ENCODE data around the gene CBX7. TPM values are rescaled to one million over a fixed set of nuclear protein-coding genes. Genes with fewer than 3 reads are reported as not detected.

CBX7 gene
- polyA plus RNA-seq, 10 donors, result 2.7 to 4.9 (median 3.6) TPM

- DNase-seq, result no peak
Measured at GRCh38 chr22:39125622-39126021, 26.9 kb downstream of the CBX7 start.

GRCh38 chr22:39123751-39124581 lies 28.5 kb downstream of the CBX7 start:
- DNase-seq, result no peak

DNA sequence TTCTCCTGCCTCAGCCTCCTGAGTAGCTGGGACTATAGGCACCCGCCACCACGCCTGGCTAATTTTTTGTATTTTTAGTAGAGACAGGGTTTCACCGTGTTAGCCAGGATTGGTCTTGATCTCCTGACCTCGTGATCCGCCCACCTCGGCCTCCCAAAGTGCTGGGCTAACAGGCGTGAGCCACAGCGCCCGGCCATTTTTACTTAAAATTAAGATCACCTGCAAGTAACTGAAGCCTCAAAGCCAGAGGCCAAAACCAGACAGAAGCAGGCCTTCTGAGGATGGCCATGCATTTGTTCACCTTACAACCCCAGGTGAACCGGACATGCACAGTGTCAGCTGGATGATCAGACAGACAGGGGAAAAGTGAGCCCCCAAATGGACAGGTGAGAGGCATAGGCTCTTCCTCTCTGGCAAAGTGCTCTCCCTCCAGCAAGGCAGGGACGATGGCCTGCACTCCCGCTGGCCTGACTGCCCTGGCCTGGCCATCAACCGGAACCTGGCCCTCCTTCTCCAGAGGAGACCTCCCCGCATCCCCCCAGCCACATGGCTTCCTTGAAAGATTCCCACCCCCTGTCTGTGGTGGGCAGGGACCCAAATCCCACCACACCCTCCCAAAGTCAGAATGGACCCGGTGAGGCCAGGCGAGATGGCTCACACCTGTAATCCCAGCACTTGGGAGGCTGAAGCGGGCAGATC lies 29.6 kb downstream of the CBX7 start:
- DNase-seq, result no peak

DNA sequence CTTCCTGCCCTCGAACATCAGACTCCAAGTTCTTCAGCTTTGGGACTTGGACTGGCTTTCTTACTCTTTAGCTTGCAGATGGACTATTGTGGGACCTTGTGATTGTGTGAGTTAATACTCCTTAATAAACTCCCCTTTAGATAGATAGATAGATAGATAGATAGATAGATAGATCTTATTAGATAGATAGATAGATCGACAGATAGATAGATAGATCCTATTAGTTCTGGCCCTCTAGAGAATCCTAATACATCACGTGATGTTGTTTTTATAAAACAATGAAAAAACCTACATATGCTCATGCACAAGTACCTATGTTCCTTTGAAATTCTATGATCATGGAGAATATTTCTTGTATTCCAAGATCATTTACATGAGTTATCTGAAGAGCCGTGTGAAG lies 31.5 kb downstream of the CBX7 start:
- no peak for DNase-seq

DNA sequence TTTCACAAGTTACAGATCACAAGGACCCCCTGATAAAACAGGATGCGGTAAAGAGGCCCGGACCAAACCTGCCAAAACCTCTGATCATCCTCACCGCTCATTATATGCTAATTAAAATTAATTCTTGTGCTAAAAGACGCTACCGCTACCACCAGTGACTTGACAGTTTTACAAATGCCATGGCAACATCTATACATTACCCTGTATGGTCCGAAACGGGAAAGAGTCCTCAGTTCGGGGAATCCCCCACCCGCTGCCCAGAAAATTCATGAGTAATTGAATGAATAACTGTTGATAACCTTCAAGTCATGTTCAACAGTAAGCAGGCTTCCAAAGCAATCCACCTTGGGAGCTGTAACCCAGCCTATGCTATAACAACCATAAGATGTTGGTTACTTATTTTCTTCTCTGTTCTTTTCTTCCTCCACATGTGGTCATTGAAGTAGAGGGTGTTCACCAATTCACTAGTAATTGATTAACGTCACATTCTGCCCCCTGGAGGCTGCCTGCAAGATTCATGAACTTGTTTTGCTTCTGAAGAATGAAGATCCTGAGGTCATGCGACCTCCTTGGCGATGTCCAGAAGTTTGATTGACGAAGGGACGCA lies 34.8 kb downstream of the CBX7 start:
- DNase-seq, result peak in 2 of 3 donors; percentile 30 to 54

DNA sequence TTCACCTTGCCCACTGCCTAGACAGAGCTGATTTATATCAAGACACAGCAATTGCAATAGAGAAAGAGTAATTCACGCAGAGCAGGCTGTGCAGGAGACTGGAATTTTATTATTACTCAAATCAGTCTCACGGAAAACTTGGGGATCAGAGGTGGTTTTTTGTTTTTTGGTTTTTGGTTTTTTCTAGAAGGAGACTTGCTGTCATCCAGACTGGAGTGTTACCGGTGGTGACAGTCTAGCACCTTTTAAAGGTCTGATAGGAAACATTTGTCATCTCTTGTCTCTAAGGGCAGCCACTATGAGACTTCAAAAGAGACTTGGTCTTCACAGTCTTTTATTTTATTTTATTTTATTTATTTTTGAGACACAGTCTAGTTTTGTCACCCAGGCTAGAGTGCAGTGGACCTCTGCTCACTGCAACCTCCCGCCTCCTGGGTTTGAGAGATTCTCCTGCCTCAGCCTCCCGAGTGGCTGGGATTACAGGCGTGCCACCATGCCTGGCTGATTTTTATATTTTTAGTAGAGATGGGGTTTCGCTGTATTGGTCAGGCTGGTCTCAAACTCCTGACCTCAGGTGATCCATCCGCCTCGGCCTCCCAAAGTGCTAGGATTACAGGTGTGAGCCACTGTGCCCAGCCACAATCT lies 36.4 kb downstream of the CBX7 start:
- no peak for DNase-seq

DNA sequence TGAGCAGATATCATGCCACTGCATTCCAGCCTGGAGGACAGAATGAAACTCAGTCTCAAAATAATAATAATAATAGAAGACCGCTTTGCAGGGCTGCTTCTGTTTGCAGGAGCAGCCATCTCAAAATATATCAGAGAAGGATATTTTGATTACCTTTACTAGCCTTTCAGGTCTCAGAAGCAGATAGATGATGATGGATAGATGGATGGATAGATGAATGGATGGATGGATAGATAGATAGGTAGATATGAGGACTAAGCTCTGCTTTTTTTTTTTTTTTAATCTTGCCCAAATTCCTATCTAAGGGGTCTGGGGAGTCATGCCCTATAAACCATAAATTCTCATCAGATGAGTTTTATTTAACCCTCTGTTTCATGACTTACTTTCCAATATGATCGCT lies 36.9 kb downstream of the CBX7 start:
- DNase-seq, result no peak

DNA sequence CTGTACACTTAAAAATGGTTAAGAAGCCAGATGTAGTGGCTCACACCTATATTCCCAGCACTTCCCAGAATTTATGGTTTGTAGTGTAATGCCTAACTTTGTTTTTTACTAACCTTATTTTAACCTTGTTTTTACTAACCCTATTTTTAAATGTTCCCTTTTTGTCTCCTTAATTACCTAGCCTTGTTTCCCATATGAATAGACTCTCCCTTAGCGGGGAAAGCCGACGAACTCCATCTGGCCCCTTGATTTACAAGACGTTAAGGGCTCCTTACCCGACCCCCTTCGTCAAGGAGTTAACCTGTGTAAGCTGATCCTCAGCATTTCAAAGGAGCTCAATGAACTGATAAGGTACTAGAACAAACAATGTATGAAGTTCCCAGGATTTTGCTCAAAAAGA lies 38.4 kb downstream of the CBX7 start:
- DNase-seq, result no peak

DNA sequence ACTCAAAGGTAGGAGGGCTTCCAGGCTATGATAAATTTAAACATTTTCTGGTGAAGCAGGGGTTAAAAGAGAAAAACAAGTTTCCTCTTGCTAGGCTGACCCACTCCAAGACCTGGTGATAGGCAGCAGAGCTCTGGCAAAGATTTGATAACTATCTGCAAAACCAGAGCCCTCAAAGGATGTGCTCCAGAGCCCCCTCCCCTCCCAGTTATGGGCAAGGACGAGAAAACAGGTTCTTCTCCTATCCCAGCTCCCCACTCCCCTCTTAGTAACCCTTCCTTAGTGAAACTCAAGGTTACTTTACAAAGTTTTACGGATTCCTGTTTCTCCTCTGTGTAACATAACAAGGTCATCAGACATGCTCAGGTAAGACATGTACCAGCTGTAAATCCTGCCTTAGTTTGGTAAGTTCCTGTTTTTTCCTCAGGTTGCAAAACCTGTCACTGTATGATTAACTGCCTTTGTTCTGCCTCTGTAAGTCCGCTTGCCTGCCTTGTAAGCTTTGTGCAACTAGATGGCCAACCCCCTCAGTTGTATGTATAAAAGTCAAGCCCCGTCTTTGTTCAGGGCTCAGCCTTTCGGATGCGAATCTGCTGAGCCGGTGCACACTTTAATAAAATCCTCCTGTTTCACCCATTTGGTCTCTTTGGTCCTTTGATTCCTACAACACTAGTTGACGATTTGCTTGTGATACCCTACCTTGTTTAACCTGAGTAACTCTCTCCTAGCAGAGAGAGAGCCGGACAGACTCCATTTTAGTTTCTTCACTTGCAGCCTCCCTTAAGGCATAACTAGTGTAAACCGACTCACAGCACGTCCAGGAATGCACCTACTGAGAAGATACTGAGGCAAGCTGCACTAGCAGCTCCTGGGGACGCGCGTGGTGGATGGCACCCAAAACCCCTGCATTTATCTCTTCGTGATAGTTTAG lies 41.6 kb downstream of the CBX7 start:
- no peak for DNase-seq

DNA sequence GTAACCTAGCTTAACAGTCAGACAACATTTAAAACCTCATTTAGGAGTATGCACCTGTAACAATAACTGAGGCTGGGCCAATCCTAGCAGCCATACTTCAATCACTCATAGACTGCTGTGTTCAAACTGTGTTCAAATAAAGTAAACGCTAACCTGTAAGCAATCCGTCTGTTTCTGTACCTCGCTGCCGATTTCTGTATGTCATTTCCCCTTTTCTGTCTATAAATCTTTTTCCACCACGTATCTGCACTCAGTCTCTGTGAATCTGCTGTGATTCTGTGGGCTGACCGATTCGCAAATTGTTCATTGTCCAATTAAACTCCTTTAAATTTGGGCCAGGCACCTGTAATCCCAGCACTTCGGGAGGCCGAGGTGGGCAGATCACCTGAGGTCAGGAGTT lies 43.1 kb downstream of the CBX7 start:
- DNase-seq, result no peak

GRCh38 chr22:39108487-39108886 lies 44.0 kb downstream of the CBX7 start:
- DNase-seq, result no peak

DNA sequence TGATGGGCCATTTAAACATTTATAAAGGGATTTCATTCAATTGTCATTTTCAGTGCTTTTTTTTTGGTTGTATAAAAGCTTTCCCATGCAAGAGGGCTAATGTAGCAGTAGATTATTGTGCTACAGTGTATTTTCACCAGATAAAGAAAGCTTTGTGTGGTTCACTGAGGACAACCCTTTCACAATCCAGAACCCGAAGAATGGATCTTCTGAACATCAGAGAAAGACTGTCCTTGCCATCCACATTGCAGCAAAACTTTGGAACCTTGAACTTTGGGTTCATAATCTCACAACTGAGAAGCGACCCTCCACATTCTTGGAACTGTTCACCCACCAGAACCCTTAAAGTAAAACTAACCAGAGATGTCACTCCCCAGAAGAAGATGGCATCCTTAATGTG lies 46.2 kb downstream of the CBX7 start:
- no peak for DNase-seq

DNA sequence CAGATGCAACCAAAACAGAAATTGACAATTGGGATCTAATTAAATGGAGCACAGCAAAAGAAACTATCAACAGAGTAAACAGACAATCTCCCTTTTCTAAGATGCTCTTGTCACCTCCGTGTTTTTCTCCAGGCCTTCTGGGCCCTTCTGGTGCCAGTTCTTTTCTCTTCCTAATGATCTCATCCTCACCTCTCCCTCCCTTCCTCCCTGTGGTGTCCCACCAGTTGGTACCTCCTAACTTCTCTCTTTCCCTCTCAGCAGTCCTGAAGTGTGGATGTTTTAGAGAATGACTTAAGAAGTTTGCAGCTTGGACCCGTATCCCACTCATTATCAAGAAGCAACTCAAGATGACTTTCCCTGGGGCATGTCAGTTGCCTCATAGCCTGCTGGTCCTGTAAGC lies 49.0 kb downstream of the CBX7 start:
- DNase-seq, result no peak

DNA sequence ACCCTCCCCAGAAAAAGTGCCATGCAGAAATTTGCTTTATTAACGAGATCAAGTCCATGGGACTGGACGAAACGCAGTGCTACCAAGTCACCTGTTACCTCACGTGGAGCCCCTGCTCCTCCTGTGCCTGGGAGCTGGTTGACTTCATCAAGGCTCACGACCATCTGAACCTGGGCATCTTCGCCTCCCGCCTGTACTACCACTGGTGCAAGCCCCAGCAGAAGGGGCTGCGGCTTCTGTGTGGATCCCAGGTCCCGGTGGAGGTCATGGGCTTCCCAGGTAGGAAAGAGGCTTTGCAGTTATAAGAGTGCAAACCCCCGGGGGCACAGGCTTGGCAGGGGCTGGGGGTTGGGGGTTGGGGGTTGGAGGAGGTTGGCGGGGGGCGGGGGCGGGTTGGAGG lies 51.3 kb downstream of the CBX7 start:
- DNase-seq, result no peak

- no peak for DNase-seq
Measured at GRCh38 chr22:39098576-39098975, 53.9 kb downstream of the CBX7 start.

GRCh38 chr22:39098026-39098425 lies 54.5 kb downstream of the CBX7 start:
- no peak for DNase-seq

DNA sequence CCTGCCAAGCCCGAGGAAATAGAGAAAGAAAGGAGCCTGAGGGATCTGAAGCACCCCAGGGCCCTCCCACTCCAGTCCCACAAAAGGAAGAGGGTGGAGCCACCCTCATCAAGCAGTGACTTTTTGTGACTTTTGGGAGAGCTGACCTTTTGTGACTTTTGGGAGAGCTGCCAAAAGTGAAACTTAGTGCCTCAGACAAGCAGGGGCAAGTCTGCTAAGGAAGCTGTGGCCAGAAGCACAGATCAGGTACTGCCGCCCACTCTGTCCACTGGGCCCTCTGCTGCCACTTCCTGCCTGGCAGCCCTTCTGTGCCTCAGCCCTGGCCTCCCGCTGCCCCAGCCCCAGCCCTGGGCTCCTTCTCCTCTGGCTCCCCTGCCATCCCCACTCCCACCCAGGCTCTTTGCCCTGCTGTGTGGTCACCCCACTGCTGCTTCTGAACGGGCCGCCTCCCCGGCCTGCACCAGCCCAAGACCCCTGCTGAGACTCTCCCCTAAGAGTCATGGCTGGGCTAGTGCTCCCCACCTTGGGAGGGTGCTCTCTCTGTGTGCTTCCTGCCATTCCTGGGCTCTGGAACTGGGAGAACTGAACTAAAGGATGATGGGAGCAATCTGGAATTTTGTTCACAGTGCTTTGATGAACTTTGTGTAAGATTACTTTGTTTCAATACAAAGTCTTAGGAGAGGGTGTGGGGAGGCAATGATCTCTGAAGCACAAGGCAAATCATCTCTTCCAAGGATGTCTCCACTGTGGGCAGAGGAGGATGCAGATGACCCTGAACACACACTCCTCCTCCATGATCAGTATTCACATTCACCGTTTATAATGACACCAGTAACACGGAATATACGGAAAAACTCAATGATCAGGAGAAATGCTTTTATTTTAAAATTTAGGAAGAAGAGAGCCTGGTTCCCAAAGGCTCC lies 55.1 kb downstream of the CBX7 start, which contains the start of gene APOBEC3H:
Gene APOBEC3H, plus strand, starts transcription at position 147 of the 923 bp plus-strand sequence. CDS start 3,035 bp downstream, outside the sequence.
- DNase-seq, result no peak

- DNase-seq, result no peak
Measured at GRCh38 chr22:39095971-39096370, 56.5 kb downstream of the CBX7 start.

GRCh38 chr22:39094717-39095389 lies 57.6 kb downstream of the CBX7 start:
- no peak for DNase-seq
